Lung (tissue), 12 donors: Measurements from ENCODE around the gene GDF15. TPM values are rescaled to one million over a fixed set of nuclear protein-coding genes. Genes with fewer than 3 reads are reported as not detected.

ENCODE experiments used
- ATAC-seq: fragments of 200-7000 bp; cut with Tn5 transposase; one replicate; pipeline ENCODE4 v1.9.1; 2020; ENCODE audit warnings: moderate number of reproducible peaks; ENCODE audit not compliant: insufficient read depth, low FRiP score
- DNase-seq, 3 donors: peaks; one replicate each; pipeline ENCODE4 v3.0.0-alpha.2; 2013 to 2017
- H3K27ac ChIP-seq, 2 donors: one replicate each; pipeline ENCODE4 v1.5.1; 2013; ENCODE audit warnings: mild to moderate bottlenecking in 2 of 2, moderate library complexity in 2 of 2, control low read depth in 1 of 2, inconsistent platforms in 1 of 2, low read depth in 1 of 2, low read length in 1 of 2
- H3K27me3 ChIP-seq, 3 donors: one replicate each; pipeline ENCODE4 v1.5.1; 2013; ENCODE audit warnings: low read length in 2 of 3; ENCODE audit not compliant: control insufficient read depth in 3 of 3, insufficient read depth in 3 of 3
- H3K36me3 ChIP-seq, 4 donors: one replicate each; pipeline ENCODE4 v1.5.1; 2013; ENCODE audit warnings: low read length in 4 of 4, mild to moderate bottlenecking in 1 of 4, moderate library complexity in 1 of 4; ENCODE audit not compliant: control insufficient read depth in 4 of 4, insufficient read depth in 4 of 4
- H3K4me1 ChIP-seq, 5 donors: one replicate each; pipeline ENCODE4 v1.5.1; 2013; ENCODE audit warnings: low read length in 5 of 5, mild to moderate bottlenecking in 2 of 5, moderate library complexity in 1 of 5; ENCODE audit not compliant: control insufficient read depth in 5 of 5, insufficient read depth in 5 of 5
- H3K4me3 ChIP-seq: one replicate; pipeline ENCODE4 v1.5.1; 2013; ENCODE audit warnings: mild to moderate bottlenecking, control low read depth, moderate library complexity
- H3K9ac ChIP-seq, 2 donors: one replicate each; pipeline ENCODE4 v1.5.1; 2013; ENCODE audit warnings: low read length in 2 of 2, control low read depth in 1 of 2; ENCODE audit not compliant: insufficient read depth in 1 of 2
- H3K9me3 ChIP-seq, 4 donors: one replicate each; pipeline ENCODE4 v1.5.1; 2013; ENCODE audit warnings: low read length in 3 of 4, mild to moderate bottlenecking in 1 of 4, moderate library complexity in 1 of 4; ENCODE audit not compliant: control insufficient read depth in 4 of 4, insufficient read depth in 3 of 4
- WGBS, 2 donors: extraction: QIAGEN DNeasy Blood & Tissue Kit; methylation state at CpG; one replicate each; pipeline ENCODE4 v1.1.7; 2013; 5-methylcytosine and 5-hydroxymethylcytosine counted together
- polyA plus RNA-seq, 2 donors: library from polyadenylated mRNA; stranded (reverse); fragments of 200-250 nt; gene quantifications; one replicate each; pipeline ENCODE4 v1.2.1, GENCODE V29; 2013
- total RNA-seq, 2 donors: library from RNA; depleted of rRNA in 1 of 2; stranded (reverse); fragments of >200 nt in 1 of 2; gene quantifications; one replicate each; pipeline ENCODE4 v1.2.1, GENCODE V29; 2014 to 2021
- TF ChIP-seq, protein P1 (sequence below): IDR thresholded peaks from 2 replicates; pipeline ENCODE4 v1.5.1; 2012; ENCODE audit warnings: mild to moderate bottlenecking; ENCODE audit errors: control extremely low read depth, extremely low read depth
- donor health status: control.
- donor health status: control.
- donor health status: Bipolar disorder and iron deficiency.
- donor health status: healthy.
- donor health status: DM: yes; HTN: yes; CAD: no.

Gene GDF15
- total and polyA plus RNA-seq, 4 donors, result 45.4 to 119 (median 56.8) TPM

- no peak for DNase-seq
- no peaks in the 10 kb centered on the region for H3K27me3 ChIP-seq
- TF ChIP-seq, protein P1, sequence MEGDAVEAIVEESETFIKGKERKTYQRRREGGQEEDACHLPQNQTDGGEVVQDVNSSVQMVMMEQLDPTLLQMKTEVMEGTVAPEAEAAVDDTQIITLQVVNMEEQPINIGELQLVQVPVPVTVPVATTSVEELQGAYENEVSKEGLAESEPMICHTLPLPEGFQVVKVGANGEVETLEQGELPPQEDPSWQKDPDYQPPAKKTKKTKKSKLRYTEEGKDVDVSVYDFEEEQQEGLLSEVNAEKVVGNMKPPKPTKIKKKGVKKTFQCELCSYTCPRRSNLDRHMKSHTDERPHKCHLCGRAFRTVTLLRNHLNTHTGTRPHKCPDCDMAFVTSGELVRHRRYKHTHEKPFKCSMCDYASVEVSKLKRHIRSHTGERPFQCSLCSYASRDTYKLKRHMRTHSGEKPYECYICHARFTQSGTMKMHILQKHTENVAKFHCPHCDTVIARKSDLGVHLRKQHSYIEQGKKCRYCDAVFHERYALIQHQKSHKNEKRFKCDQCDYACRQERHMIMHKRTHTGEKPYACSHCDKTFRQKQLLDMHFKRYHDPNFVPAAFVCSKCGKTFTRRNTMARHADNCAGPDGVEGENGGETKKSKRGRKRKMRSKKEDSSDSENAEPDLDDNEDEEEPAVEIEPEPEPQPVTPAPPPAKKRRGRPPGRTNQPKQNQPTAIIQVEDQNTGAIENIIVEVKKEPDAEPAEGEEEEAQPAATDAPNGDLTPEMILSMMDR, result no peak
- ATAC-seq, result no peak
- no peak overlapping the region for H3K4me3 ChIP-seq
- no peak overlapping the region for H3K27ac ChIP-seq
- WGBS, 2 donors, result 83 to 91% methylated on average over 16 of the region's 16 CpGs
- no peak overlapping the region for H3K9ac ChIP-seq
- H3K4me1 ChIP-seq, result peaks cover 0 to 26% (median 8%) of the 10 kb centered on the region in 5 donors
- H3K9me3 ChIP-seq, result no peaks in the 10 kb centered on the region
- peaks cover 0 to 11% (median 0%) of the 10 kb centered on the region in 4 donors for H3K36me3 ChIP-seq
Measured at GRCh38 chr19:18427080-18427742, 41.3 kb downstream of the GDF15 start.

DNA sequence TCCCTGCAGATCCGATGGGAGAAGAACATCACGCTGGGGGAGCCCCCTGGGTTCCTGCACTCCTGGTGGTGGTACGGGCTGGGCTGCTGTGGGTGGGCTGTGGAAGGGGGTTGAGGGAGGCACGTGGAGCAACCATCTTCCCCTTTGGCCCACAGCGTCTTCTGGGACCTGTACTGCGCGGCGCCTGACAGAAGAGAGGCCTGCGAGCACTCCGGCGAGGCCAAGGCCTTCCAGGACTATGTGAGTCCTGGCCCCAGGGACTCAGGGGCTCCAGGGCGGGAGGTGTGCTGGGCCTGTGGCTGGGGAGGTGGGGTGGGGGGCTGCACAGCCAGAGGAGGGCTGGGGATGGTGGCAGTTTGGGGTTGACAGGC lies 41.8 kb downstream of the GDF15 start:
- Histone ChIP-seq H3K36me3 (peaks cover 0 to 11% (median 0%) of the 10 kb centered on the region in 4 donors), H3K9me3 (no peaks in the 10 kb centered on the region), H3K27ac (no peak overlapping the region), H3K27me3 (no peaks in the 10 kb centered on the region), H3K9ac (no peak overlapping the region), H3K4me3 (no peak overlapping the region), H3K4me1 (peaks cover 0 to 31% (median 9%) of the 10 kb centered on the region in 5 donors)
- TF ChIP-seq, protein P1, result no peak
- no peak for ATAC-seq
- no peak for DNase-seq
- 90 to 95% methylated on average over 11 to 12 of the region's 12 CpGs for WGBS, 2 donors

DNA sequence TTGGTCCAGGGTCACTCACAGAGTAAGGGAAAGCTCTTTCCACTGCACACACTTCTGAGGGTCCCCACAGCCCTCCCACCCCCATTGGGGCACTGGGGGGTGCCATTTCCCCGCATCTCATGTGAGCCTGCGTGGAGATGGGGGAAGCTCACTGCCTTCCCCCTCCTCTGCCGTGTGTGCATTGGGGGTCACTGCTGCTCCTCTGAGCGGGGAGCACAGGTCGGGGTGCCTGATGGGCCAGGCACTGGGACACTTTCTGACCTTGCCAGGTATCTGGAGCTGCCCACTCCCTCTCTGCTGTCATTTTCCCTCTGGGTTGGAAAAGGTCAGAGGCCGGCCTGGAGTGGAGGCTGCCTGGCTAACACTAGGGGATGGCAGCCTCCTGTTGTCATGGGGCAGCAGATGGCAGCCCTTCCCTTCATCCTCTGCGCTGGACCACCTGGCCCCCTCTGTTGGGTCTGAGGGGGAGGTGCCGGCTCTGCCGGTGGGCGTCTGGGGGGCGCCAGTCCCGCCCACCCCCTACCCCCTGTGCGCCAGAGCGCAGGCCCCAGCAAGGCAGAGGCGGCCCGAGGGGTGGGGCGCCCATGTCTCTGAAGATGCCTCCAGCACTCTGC lies 42.3 kb downstream of the GDF15 start:
- Histone ChIP-seq H3K36me3 (peaks cover 0 to 11% (median 0%) of the 10 kb centered on the region in 4 donors), H3K9ac (no peak overlapping the region), H3K4me1 (peaks cover 0 to 36% (median 15%) of the 10 kb centered on the region in 5 donors), H3K4me3 (no peak overlapping the region), H3K9me3 (no peaks in the 10 kb centered on the region), H3K27me3 (no peaks in the 10 kb centered on the region), H3K27ac (peak overlapping the region in 1 of 2 donors; percentile 48)
- TF ChIP-seq, protein P1, result no peak
- ATAC-seq (no peak), DNase-seq (no peak)
- 73 to 79% methylated on average over 16 to 17 of the region's 17 CpGs for WGBS, 2 donors
